HL-60 (cell line): ENCODE measurements around the gene DMC1.

Experiments used
- DNase-seq, 2 experiments: peaks; one replicate each; pipeline ENCODE4 v3.0.0-alpha.2; 2010 to 2020; ENCODE audit warnings: low read depth in 1 of 2, low spot score in 1 of 2
- H3K27ac ChIP-seq: fragments of 250-450 bp; sonication (Bioruptor Pico); replicated peaks from 2 replicates; pipeline ENCODE4 v1.5.1; 2020; ENCODE audit warnings: mild to moderate bottlenecking, moderate library complexity
- H3K27me3 ChIP-seq: fragments of 250-450 bp; sonication (Bioruptor Pico); 2 replicates; pipeline ENCODE4 v1.5.1; 2021; ENCODE audit warnings: mild to moderate bottlenecking, moderate library complexity; ENCODE audit not compliant: insufficient read depth, poor library complexity, severe bottlenecking
- H3K4me3 ChIP-seq: replicated peaks from 2 replicates; pipeline ENCODE4 v1.5.1; 2011; ENCODE audit warnings: mild to moderate bottlenecking, control low read depth, low read length; ENCODE audit not compliant: insufficient read depth
- CTCF ChIP-seq: IDR thresholded peaks from one replicate; pipeline ENCODE4 v1.5.1; 2011; ENCODE audit warnings: low read length, control low read depth, inconsistent platforms; ENCODE audit not compliant: insufficient read depth
- GABPA ChIP-seq: IDR thresholded peaks from 2 replicates; pipeline ENCODE4 v1.6.1; 2012; ENCODE audit warnings: low read depth
- POLR2AphosphoS5 ChIP-seq: IDR thresholded peaks from 2 replicates; pipeline ENCODE4 v1.6.1; 2012; ENCODE audit warnings: low read depth
- REST ChIP-seq: IDR thresholded peaks from 2 replicates; pipeline ENCODE4 v1.6.1; 2012; ENCODE audit warnings: low read depth; ENCODE audit not compliant: insufficient replicate concordance
- SPI1 ChIP-seq: IDR thresholded peaks from 2 replicates; pipeline ENCODE4 v1.6.1; 2012; ENCODE audit warnings: low read depth, mild to moderate bottlenecking, borderline replicate concordance

DMC1 gene

GRCh38 chr22:38569181-38569971, 607 bp downstream of the DMC1 start:
- Histone ChIP-seq H3K27me3 (no peaks in the 10 kb centered on the region), H3K27ac (peak overlapping the region; percentile 89), H3K4me3 (peak overlapping the region; percentile 72)
- DNase-seq = no peak
- TF ChIP-seq SPI1 = no peak
- no peak for TF ChIP-seq POLR2AphosphoS5
- no peak for TF ChIP-seq CTCF
- TF ChIP-seq REST = no peak
- no peak for TF ChIP-seq GABPA

DNA sequence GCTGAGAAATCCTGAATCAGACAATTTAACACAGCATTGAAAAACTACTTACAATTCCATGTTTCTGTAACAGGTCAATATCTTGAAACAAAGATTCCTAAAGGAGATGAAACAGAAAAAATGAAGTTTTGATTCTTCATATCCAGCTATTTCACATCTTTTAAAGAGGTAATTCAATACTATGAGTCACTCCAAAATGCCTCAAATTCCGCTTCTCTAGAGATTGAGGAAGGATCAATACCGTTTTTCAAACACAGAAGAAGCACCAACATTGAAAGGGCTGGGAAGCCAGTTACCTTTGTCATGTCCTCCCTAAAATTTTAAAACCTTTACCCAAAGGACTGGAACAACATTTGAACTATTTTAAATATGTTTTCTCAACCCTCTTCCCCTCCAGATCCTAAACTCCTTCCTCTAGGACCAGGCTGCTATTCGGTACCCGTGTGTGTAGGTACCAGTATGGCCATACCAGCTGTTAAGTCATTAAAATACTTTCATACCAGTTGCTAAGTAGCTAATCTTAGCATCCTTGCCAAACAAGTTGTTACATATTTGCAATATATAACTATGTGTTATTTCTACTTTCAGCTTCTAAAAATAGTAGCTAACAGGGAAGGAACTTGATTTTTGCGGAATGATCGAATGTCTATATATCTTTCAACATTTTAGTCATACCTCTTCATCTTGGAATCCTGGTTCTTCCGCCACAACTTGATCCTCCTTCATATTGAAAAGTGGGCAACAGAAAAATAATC, 2.3 kb downstream of the DMC1 start:
- no peak overlapping the region for H3K27ac ChIP-seq
- no peak for DNase-seq
- TF ChIP-seq GABPA (no peak), POLR2AphosphoS5 (no peak), REST (no peak), CTCF (no peak)
- no peaks in the 10 kb centered on the region for H3K27me3 ChIP-seq
- H3K4me3 ChIP-seq = no peak overlapping the region

GRCh38 chr22:38566726-38567504, 3.1 kb downstream of the DMC1 start:
- no peak for DNase-seq
- TF ChIP-seq SPI1 (no peak), CTCF (no peak), REST (no peak), POLR2AphosphoS5 (no peak), GABPA (no peak)
- no peak overlapping the region for H3K27ac ChIP-seq
- no peaks in the 10 kb centered on the region for H3K27me3 ChIP-seq
- no peak overlapping the region for H3K4me3 ChIP-seq
